Activated CD8-positive, alpha-beta T cell treated with anti-CD3 and anti-CD28 coated beads for 36 hours (primary cell): ENCODE results near the gene BUB3. TPM values are rescaled to one million over a fixed set of nuclear protein-coding genes. Genes with fewer than 3 reads are reported as not detected.
A peak's percentile ranks its signal among the peaks of the same experiment; 100 is the strongest.

Experiments used
- ATAC-seq: fragments of 200-7000 bp; cut with Tn5 transposase; one replicate; pipeline ENCODE4 v1.10.0; 2021; ENCODE audit warnings: mild to moderate bottlenecking, moderate library complexity
- CTCF ChIA-PET: fragments of 350-600 bp; sonication (Branson Sonifier 250); formaldehyde crosslinking; loops from one replicate; lab custom pipeline; 2021; ENCODE audit warnings: antibody characterized with exemption; lab: Charles Lee
- POLR2A ChIA-PET: fragments of 350-600 bp; sonication (Branson Sonifier 250); formaldehyde crosslinking; loops from one replicate; lab custom pipeline; 2021; ENCODE audit warnings: antibody characterized with exemption; lab: Charles Lee
- DNase-seq: peaks from one replicate; pipeline ENCODE4 v3.0.0-alpha.2; 2020
- H3K27ac Mint-ChIP-seq: one replicate; pipeline ENCODE4 v1.8.0; 2021; ENCODE audit warnings: mild to moderate bottlenecking, mixed read lengths
- H3K27me3 Mint-ChIP-seq: one replicate; pipeline ENCODE4 v1.8.0; 2021; ENCODE audit warnings: mixed read lengths
- H3K36me3 Mint-ChIP-seq: one replicate; pipeline ENCODE4 v1.8.0; 2021; ENCODE audit warnings: low read depth, mixed read lengths
- H3K4me1 Mint-ChIP-seq: one replicate; pipeline ENCODE4 v1.8.0; 2021; ENCODE audit warnings: low read depth, mixed read lengths
- H3K4me3 Mint-ChIP-seq: one replicate; pipeline ENCODE4 v1.8.0; 2021; ENCODE audit warnings: mild to moderate bottlenecking, moderate library complexity, mixed read lengths
- H3K9me3 Mint-ChIP-seq: one replicate; pipeline ENCODE4 v1.8.0; 2021; ENCODE audit warnings: mixed read lengths
- intact Hi-C: fragments of 100-400 bp; cut with micrococcal nuclease; formaldehyde crosslinking; loops from one replicate; pipeline ENCODE4 v1.10.0; 2022
- total RNA-seq, 2 experiments: library from RNA; stranded (reverse); gene quantifications; one replicate each; pipeline ENCODE4 v1.2.3, GENCODE V29; 2021
- TF ChIP-seq, protein P1 (sequence below): fragments of 200-600 bp; IDR thresholded peaks from one replicate; pipeline ENCODE4 v1.8.0; 2022; ENCODE audit warnings: antibody characterized with exemption, mild to moderate bottlenecking

BUB3 gene
- total RNA-seq, 2 experiments from 2014 or later = 256 to 273 TPM

DNA sequence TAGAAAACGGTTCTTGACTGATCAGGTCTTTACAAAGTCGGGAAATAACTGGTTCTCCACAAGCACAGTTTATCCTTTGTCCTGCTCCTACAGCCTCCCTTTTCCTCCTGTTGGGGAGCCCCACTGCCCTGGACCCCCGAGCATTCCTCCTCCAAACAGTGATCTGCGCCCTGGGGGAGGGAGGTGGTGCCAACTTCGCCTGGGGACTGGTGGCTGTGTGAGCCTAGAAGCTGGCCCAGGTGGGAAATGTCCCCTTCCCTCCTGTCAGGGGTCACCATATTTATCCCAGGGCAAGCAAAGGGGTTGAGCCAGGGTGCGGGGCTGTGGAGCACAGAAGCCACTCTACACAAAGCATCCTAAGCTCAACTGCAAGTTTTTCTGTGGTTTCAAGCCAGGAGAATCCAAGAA is 13.2 kb upstream of the BUB3 start:
- peaks cover 89% of the 10 kb centered on the region for H3K27me3 Mint-ChIP-seq
- no peak overlapping the region for H3K27ac Mint-ChIP-seq
- ChIA-PET POLR2A (interaction anchor here (0.5 kb wide), 1 partner anchor 13 kb away, joined by 3 read pairs; no protein-coding TSS in a partner anchor), CTCF (interaction anchor here (4.1 kb wide), 1 partner anchor 8 kb away, joined by 24 read pairs; the partner anchor contains the start of gene HMX2)
- TF ChIP-seq, protein P1, sequence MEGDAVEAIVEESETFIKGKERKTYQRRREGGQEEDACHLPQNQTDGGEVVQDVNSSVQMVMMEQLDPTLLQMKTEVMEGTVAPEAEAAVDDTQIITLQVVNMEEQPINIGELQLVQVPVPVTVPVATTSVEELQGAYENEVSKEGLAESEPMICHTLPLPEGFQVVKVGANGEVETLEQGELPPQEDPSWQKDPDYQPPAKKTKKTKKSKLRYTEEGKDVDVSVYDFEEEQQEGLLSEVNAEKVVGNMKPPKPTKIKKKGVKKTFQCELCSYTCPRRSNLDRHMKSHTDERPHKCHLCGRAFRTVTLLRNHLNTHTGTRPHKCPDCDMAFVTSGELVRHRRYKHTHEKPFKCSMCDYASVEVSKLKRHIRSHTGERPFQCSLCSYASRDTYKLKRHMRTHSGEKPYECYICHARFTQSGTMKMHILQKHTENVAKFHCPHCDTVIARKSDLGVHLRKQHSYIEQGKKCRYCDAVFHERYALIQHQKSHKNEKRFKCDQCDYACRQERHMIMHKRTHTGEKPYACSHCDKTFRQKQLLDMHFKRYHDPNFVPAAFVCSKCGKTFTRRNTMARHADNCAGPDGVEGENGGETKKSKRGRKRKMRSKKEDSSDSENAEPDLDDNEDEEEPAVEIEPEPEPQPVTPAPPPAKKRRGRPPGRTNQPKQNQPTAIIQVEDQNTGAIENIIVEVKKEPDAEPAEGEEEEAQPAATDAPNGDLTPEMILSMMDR = no peak
- ATAC-seq = no peak
- no peak overlapping the region for H3K4me3 Mint-ChIP-seq
- no peaks in the 10 kb centered on the region for H3K36me3 Mint-ChIP-seq
- intact Hi-C loops = loop anchor here (5.0 kb wide), 1 partner anchor 241 kb away; no protein-coding TSS in a partner anchor
- peaks cover 57% of the 10 kb centered on the region for H3K4me1 Mint-ChIP-seq
- no peak for DNase-seq
- no peaks in the 10 kb centered on the region for H3K9me3 Mint-ChIP-seq

DNA sequence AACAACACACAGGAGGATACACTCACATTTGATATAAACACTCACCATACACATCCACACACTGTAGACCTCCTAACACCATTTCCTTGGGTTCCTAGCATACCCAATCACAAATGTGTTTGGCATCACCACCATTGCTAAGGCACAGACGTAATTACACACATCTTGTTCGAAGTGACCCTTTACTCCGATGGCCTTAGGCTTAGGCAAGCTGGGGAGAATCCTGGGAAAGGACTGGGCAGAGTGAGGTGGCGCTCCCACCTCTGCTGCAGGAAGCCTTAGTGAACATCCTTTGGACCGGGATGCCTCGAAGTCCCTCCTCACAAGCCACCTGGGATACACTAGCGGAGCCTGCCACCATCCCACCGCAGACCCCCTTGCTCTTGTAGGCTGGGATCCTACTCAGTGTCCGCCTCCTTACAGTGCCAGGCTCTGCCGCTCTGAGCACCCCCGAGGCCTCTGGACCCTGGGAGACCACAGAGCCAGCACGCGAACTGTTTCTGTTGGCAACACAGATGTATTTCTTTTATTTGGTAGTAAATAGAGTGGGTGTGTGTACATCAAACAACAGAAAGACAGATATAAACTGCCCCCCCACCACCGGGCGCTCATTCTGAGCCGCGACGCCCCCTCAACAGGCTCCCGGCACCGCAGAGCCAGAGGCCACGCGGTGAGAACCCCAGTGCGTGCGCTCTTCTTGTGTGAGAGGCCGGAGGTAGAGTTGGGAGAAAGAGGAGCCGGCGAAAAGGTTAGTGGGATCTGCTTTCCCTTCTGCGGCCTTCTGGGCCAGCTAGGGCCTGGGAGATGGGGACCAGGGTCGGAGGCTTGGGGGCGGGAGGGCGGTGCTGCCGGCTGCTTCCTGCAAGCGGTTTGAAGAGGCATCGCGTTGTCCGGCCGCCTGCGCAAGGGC is 12.2 kb upstream of the BUB3 start:
- Mint-ChIP-seq H3K9me3 (no peaks in the 10 kb centered on the region), H3K36me3 (no peaks in the 10 kb centered on the region), H3K27me3 (peaks cover 91% of the 10 kb centered on the region), H3K4me1 (peaks cover 59% of the 10 kb centered on the region), H3K27ac (no peak overlapping the region), H3K4me3 (no peak overlapping the region)
- POLR2A ChIA-PET = no interaction called here
- DNase-seq (no peak), ATAC-seq (no peak)
- TF ChIP-seq, protein P1 = no peak
- CTCF ChIA-PET = interaction anchor here (4.1 kb wide), 1 partner anchor 7 kb away, joined by 24 read pairs; the partner anchor contains the start of gene HMX2
- intact Hi-C loops = loop anchor here (5.0 kb wide), 1 partner anchor 240 kb away; no protein-coding TSS in a partner anchor

DNA sequence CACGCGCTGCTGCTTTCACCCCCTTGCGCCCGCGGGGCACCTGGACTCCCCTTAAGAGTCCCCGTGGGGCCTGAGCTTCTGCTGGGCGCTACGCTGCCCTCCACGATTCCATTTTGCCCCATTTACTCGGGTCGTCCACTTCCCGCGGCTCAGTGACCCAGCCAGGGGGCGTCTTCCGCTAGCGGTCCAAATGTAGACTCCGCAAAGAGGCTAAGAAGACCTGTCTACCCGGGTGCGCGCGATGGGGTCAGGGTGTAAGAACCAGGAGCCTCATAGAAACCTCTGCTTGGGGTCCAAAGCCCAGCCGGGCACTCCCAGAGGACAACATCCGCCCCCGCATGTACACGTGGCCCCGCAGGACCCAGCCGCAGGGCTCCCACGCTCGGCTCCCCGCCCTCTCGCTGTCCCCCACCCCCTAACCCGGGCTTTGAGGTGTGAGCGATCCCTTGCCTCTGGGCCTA is 11.5 kb upstream of the BUB3 start:
- H3K4me1 Mint-ChIP-seq = peaks cover 60% of the 10 kb centered on the region
- no peaks in the 10 kb centered on the region for H3K9me3 Mint-ChIP-seq
- DNase-seq (peak; percentile 15), ATAC-seq (no peak)
- H3K27me3 Mint-ChIP-seq = peaks cover 92% of the 10 kb centered on the region
- POLR2A ChIA-PET = no interaction called here
- CTCF ChIA-PET = no interaction called here
- intact Hi-C loops = loop anchor here (5.0 kb wide), 1 partner anchor 240 kb away; no protein-coding TSS in a partner anchor
- no peak overlapping the region for H3K4me3 Mint-ChIP-seq
- H3K27ac Mint-ChIP-seq = no peak overlapping the region
- TF ChIP-seq, protein P1 = no peak
- no peaks in the 10 kb centered on the region for H3K36me3 Mint-ChIP-seq

DNA sequence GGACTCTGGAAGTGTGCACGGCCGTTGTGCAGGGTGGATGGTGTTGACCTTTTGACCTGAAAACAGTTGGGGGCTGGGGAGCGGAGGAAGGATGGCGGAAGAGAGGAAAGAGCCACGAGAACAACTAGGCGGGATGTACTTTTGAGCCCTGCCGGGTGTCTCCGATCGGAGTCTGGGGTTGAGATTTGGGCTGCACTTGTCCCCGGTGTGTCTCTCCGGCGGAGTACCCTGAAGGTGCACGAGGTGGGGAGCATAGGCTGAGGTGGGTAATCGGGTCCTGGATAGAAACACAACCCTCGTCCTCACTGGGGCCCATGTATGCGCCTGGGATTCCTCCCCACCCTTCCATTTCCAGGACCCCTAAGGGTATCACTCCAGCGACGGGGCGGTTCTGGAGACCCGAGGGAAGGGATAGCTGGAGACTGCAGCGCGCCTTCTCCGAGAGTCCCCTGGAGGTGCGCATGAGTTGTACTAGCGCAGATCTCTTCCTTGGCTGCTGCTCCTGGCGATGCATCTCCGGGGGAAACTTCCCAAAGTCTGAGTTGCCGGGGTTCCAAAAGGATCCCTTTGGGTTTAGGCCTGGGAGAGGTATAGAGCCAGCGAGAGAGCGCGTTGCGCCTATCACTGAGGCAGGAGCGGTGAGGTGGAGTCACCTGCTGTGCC is 10.9 kb upstream of the BUB3 start:
- Mint-ChIP-seq H3K27me3 (peaks cover 89% of the 10 kb centered on the region), H3K4me3 (no peak overlapping the region), H3K27ac (no peak overlapping the region), H3K36me3 (no peaks in the 10 kb centered on the region), H3K9me3 (no peaks in the 10 kb centered on the region), H3K4me1 (peaks cover 63% of the 10 kb centered on the region)
- ChIA-PET CTCF (interaction anchor here (1.7 kb wide), 1 partner anchor 9 kb away, joined by 8 read pairs; no protein-coding TSS in a partner anchor), POLR2A (no interaction called here)
- ATAC-seq (no peak), DNase-seq (no peak)
- intact Hi-C loops = loop anchor here (5.0 kb wide), 1 partner anchor 239 kb away; no protein-coding TSS in a partner anchor
- TF ChIP-seq, protein P1 = no peak
